ENCODE results near the gene TLK1. TPM values are rescaled to one million over a fixed set of nuclear protein-coding genes. Genes with fewer than 3 reads are reported as not detected.

Gene TLK1
- total RNA-seq, 2 donors from 2014 or later = 54.5 to 64.0 TPM

DNA sequence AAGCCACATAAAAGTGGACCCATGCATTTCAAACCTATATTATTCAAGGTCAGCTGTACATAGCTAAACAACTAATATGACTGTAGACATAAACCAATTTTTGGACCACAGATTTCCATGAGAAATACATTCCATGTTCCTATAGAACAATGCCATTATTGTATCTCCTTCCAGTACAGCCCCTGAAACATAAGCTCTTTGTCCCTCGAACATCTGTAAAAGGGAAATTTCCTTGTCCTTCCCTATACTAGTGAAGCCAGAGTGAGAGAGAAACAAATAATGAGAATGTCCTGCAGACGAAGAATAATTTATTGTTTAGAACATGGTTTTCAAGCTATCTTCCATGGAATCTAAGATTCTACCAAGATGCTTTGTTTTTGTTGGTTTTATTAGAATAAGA is 156.3 kb downstream of the TLK1 start:
- Mint-ChIP-seq H3K9me3 (no peaks in the 10 kb centered on the region), H3K4me1 (peaks cover 7% of the 10 kb centered on the region), H3K4me3 (no peak overlapping the region), H3K36me3 (ENCODE audit: low read depth) (peaks cover 91% of the 10 kb centered on the region), H3K27ac (no peak overlapping the region), H3K27me3 (no peaks in the 10 kb centered on the region)
- no peak for ATAC-seq (replicated peaks)

DNA sequence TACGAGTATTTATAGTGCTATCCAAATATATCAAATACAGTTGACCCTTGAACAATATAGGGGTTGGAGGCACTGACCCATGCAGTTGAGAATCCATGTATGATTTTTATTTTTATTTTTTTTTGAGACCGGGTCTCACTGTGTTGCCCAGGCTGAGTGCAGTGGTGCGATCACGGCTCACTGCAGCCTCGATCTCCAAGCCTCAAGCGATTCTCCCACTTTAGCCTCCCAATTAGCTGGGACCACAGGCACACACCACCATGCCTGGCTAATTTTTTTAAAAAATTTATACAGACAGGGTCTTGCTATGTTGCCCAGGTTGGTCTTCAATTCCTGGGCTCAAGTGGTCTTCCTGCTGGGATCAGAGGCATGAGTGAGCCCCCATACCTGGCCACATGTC is 161.0 kb downstream of the TLK1 start:
- no peaks in the 10 kb centered on the region for H3K27me3 Mint-ChIP-seq
- H3K4me1 Mint-ChIP-seq = no peaks in the 10 kb centered on the region
- H3K4me3 Mint-ChIP-seq = no peak overlapping the region
- H3K36me3 Mint-ChIP-seq (ENCODE audit: low read depth) = peaks cover 91% of the 10 kb centered on the region
- no peak overlapping the region for H3K27ac Mint-ChIP-seq
- H3K9me3 Mint-ChIP-seq = no peaks in the 10 kb centered on the region
- no peak for ATAC-seq (replicated peaks)

DNA sequence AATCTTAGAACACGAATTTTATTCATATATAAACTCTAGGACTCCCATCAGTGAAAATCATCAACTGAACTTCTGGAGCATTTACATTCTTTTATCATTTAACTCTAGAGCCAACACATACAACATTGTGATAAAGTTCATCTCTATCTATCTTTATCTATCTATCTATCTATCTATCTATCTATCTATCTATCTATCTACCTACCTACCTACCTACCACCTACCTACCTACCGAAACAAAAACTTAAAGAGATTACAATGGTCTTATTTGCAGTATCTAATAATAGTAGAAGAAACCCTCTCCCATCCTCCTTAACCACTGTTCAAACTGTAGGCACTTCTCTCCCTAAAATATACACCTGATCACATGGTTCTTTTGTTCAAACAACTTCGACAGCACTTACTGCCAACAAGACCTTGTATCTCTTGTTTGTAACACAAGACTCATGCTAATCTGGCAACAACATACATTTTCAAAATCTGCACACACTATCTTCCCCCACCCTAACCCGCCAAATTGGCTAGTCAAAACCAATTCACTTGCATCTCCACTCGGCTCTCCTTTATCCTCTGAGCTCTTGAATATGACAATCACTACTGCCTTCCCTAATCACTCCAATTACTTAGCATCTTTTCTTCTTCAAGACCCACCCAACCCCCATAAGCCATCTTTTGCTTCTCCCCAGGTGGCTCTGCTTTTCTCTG is 162.6 kb downstream of the TLK1 start:
- Mint-ChIP-seq H3K9me3 (no peaks in the 10 kb centered on the region), H3K4me3 (no peak overlapping the region), H3K27me3 (no peaks in the 10 kb centered on the region), H3K4me1 (no peaks in the 10 kb centered on the region), H3K27ac (no peak overlapping the region), H3K36me3 (ENCODE audit: low read depth) (peaks cover 91% of the 10 kb centered on the region)
- no peak for ATAC-seq (replicated peaks)

DNA sequence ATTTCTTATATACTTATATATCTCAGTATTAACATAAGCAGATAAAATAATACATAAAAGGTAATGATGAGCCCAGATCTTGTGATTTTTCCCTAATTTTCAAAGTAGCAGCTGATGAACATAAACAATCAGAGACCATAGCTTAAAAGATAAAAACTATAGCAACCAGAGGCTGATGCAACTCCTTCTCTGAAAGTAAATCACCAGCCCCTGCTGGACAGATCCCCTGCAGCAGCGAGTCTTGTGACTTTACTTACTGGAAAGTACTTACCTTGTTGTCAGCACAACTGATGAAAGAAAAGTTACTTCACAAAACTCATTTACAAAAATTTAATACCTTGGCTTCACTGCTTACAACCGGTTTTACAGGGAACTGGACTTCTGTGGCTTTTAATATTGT is 164.4 kb downstream of the TLK1 start:
- H3K36me3 Mint-ChIP-seq (ENCODE audit: low read depth) = peaks cover 91% of the 10 kb centered on the region
- no peaks in the 10 kb centered on the region for H3K9me3 Mint-ChIP-seq
- no peak overlapping the region for H3K4me3 Mint-ChIP-seq
- H3K4me1 Mint-ChIP-seq = no peaks in the 10 kb centered on the region
- ATAC-seq (replicated peaks) = no peak
- H3K27me3 Mint-ChIP-seq = no peaks in the 10 kb centered on the region
- no peak overlapping the region for H3K27ac Mint-ChIP-seq

DNA sequence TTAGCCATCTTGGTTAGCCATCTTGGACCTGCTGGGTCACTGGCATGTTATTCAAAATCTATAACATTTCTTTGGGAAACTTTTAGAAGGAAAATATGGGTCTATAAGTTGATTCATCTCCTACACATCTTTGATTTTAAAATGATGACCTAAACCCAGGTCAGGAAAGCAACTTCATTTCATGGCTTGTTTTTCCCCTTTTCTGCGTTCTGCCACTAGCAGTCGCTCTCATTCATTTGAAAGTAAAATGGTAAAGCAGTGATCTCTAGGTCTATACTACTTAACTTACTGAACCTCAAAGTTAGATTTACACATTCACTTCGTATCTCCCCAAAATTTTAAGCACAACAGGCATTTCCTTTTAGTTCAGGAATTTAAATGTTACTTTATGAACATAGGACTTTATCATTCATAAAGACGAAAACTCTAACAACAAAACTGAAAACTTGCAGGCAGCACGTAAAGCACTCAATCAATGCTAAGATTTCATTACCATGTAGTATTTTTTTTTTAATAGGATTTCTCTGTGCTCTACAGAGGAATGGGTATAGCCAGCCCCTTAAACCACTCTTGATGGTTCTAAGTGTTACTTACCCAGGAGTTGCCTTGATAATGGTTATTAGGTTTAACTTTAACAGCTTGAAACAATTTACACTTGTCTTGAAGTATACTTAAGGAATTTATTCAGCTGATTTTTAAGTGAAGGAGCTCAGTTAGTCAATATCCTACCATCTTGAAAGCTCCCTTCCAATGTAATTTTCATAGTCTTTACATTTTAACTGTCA is 169.1 kb downstream of the TLK1 start:
- H3K27me3 Mint-ChIP-seq = no peaks in the 10 kb centered on the region
- no peaks in the 10 kb centered on the region for H3K9me3 Mint-ChIP-seq
- ATAC-seq (replicated peaks) = no peak
- peaks cover 73% of the 10 kb centered on the region for H3K36me3 Mint-ChIP-seq (ENCODE audit: low read depth)
- no peak overlapping the region for H3K27ac Mint-ChIP-seq
- no peak overlapping the region for H3K4me3 Mint-ChIP-seq
- H3K4me1 Mint-ChIP-seq = no peaks in the 10 kb centered on the region

DNA sequence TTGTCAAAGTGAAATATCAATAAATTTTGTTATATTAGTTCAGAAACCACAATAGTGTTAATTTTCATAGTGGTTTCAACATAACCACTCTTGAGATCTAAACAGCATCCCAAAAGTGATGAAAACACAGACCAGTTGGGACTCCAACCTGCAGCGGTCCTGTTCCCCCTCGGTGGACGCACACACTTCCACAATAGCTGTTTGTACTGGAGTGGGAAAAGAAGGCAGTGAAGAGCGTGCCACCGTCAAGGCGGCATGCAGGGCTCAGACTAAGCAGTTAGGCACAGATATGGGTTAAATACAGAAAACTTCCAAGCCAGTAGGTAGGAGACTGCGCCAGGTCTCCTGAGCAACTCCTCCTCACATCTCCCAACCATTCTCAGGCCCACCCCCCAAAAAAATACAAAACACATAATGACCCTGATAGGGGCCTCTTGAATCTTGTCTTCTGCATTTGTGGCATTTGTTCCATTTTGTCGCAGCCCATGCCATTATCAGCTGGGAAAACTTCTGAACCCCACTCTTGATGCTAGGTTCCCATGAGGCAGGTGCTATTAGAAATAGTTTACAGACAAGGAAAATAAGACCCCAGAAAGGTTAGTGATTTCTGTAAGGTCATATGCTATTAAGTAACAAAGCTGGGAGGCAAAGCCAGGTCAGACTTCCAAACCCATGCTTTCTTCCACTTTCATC is 174.0 kb downstream of the TLK1 start:
- H3K36me3 Mint-ChIP-seq (ENCODE audit: low read depth) = peaks cover 24% of the 10 kb centered on the region
- H3K27ac Mint-ChIP-seq = no peak overlapping the region
- no peak for ATAC-seq (replicated peaks)
- no peaks in the 10 kb centered on the region for H3K27me3 Mint-ChIP-seq
- H3K4me3 Mint-ChIP-seq = no peak overlapping the region
- H3K9me3 Mint-ChIP-seq = no peaks in the 10 kb centered on the region
- peaks cover 7% of the 10 kb centered on the region for H3K4me1 Mint-ChIP-seq

DNA sequence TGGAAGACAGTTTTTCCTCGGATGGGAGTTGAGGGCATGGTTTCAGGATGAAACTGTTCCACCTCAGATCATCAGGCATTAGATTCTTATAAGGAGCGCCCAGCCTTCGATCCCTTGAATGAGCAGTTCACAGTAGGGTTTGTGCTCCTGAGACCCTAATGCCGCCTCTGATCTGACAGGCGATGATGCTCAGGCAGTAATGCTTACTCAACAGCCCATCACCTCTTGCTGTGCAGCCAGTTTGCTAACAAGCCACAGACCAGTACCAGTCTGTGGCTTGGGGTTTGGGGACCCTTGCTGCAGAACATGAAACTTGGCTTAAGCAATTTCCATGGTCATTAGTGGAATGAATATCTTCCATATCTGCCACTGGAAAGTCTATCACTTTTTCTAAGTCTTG is 175.3 kb downstream of the TLK1 start:
- Mint-ChIP-seq H3K27me3 (no peaks in the 10 kb centered on the region), H3K36me3 (ENCODE audit: low read depth) (peaks cover 11% of the 10 kb centered on the region), H3K4me1 (peaks cover 7% of the 10 kb centered on the region), H3K4me3 (no peak overlapping the region), H3K27ac (no peak overlapping the region), H3K9me3 (no peaks in the 10 kb centered on the region)
- ATAC-seq (replicated peaks) = no peak

DNA sequence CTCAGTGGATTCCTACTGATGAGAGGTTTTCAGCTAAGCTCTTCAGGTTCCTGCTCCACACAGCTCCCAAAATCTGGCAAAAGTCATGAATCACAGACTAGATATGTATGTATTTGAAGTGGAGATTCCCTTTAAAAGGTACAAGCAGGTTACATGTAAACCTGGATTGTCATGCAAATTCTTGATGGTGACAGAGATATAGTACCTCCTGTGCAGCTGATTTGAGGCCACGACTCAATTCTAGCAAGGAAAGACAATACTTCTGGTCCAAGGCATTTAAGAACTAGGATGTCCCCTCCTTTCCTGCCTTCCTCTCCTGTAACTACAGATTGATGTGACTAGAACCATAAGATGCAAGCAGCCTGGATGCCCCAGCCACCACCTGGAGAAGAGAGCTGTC is 176.6 kb downstream of the TLK1 start:
- Mint-ChIP-seq H3K4me3 (no peak overlapping the region), H3K36me3 (ENCODE audit: low read depth) (no peaks in the 10 kb centered on the region), H3K9me3 (no peaks in the 10 kb centered on the region), H3K4me1 (peaks cover 7% of the 10 kb centered on the region), H3K27me3 (no peaks in the 10 kb centered on the region), H3K27ac (no peak overlapping the region)
- no peak for ATAC-seq (replicated peaks)

DNA sequence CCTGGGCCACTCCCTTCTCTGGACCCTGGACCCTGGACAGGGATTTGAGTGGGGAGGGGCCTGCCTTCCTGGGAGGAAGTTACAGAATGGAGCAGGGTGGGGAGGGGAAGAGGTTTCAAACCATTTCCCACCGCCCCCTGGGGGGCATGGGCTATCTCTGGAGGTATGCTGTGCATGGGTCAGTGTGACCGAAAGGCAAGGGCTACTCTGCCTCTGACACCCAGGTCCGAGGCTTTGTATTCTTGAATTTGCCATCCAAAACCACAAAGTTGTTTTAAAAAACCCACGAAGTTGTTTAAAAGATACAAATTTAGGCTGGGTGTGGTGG is 184.8 kb downstream of the TLK1 start:
- Mint-ChIP-seq H3K9me3 (no peaks in the 10 kb centered on the region), H3K4me3 (no peak overlapping the region), H3K27ac (no peak overlapping the region), H3K4me1 (peaks cover 7% of the 10 kb centered on the region), H3K27me3 (no peaks in the 10 kb centered on the region), H3K36me3 (ENCODE audit: low read depth) (no peaks in the 10 kb centered on the region)
- no peak for ATAC-seq (replicated peaks)

DNA sequence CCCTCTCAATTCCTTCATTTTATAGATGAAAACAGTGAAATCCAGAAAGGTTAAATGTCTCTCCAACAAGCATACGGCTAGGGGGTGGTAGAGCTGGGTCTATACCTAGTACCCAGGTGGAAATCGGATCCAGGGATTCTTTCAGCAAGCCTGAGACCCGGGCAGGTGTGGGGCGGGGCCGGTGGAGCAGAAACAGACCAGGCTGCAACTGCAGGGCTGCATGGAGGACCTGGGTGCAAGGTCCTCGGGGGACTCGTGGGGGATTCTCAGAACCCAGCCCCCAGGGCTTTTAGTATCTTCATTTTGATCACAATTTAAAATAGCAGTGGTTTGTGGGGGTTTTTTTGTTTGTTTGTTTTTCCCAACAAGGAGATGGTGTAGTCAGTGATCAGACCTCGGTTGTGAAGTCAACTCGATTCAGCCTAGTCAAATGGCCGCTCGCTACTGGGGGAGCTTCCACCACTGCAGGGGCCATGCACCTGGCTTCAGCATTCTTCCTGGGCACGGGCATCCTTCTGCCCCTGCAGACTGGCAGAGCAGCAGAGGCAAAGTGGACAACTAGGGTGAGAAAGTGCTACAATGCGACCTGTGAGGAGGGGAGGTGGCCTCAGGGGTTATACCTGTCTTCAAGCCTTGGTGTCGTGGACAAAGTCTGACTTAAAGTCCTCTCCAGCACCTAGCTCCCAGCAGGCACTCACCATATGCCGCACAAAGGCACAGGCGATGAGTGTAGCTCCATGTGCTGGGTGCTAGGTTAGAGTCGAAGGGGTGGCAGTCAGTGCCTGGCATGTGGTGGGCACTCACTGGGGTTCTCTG is 185.4 kb downstream of the TLK1 start:
- Mint-ChIP-seq H3K36me3 (ENCODE audit: low read depth) (no peaks in the 10 kb centered on the region), H3K27ac (no peak overlapping the region), H3K4me1 (peaks cover 7% of the 10 kb centered on the region), H3K27me3 (no peaks in the 10 kb centered on the region), H3K9me3 (no peaks in the 10 kb centered on the region), H3K4me3 (no peak overlapping the region)
- ATAC-seq (replicated peaks) = no peak

DNA sequence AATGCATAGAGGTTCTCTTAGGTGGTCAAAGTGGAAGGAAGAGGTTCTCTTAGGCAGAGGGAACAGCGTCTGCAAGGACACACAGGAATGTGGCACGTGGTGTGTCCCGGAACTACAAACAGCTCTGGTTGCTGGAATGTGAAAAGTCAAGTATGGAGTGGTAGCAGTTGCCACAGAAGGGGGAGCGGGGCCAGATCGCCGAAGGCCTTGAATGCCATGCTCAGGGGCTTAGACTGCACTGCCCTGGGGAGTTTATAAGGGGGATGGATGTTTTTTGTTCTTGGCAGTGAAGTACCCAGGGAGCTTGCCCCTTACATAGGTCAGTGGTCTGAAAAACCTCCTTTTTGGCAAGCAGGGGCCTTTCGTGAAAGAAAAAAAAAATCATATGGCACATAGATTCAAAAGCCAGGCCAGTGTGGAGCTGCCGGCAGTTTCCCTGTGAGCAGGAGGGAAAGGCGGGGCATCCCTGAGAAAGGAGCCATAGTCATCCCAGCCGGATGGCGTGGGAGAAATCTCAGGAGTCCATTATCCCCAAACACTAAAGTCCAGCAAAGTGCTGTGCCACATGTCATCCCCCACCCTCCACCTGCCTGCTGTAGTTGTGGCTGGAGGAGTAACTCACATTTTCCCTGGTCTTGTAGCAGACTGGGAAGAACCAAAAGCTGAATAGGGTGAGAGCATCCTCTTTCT is 186.2 kb downstream of the TLK1 start:
- H3K9me3 Mint-ChIP-seq = no peaks in the 10 kb centered on the region
- ATAC-seq (replicated peaks) = no peak
- peak overlapping the region; percentile 75 for H3K4me3 Mint-ChIP-seq
- H3K4me1 Mint-ChIP-seq = peaks cover 7% of the 10 kb centered on the region
- H3K27ac Mint-ChIP-seq = no peak overlapping the region
- H3K36me3 Mint-ChIP-seq (ENCODE audit: low read depth) = no peaks in the 10 kb centered on the region
- H3K27me3 Mint-ChIP-seq = no peaks in the 10 kb centered on the region

DNA sequence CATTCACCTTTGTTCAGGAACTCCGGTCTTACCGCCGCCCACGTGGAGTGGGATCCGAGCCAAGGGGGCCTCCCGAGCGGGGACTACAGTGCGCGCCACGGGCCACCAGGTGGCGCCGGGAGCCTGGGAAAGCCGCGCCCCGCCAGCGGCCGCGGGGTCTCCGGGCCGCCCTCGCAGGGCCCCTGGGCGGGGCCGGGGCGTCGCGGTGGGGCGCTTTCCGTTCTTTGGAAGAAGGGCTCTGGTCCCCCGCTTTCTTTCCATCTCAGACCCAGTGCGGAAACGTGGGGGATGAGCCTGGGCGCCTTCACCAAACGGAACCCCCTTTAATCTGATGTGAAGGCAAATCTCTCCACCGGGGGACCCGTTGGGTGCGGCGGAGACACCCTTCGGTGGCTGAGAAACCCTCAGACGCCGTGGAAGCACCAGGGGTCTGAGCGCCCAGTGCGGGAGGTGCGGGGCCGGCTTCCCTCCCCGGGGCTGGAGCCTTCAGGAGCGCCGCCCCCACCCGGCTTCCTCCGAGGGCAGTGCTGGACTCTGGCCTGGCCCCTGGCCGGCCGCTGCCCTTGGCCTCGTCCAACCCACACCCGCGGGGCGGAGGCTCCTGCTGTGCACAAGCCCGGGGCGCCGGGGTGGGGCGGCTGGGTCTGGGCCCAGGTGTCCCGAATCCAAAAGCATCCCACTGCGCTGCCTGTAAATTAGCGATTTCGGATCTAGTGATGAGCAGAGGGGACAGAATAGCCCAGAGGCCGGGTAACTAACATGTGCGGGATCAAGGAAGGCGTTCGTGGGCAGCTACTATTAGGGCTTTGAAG is 187.0 kb downstream of the TLK1 start:
- H3K27me3 Mint-ChIP-seq = no peaks in the 10 kb centered on the region
- H3K27ac Mint-ChIP-seq = peak overlapping the region; percentile 83
- ATAC-seq (replicated peaks) = peak; percentile 96
- H3K9me3 Mint-ChIP-seq = no peaks in the 10 kb centered on the region
- peak overlapping the region; percentile 75 for H3K4me3 Mint-ChIP-seq
- peaks cover 2% of the 10 kb centered on the region for H3K36me3 Mint-ChIP-seq (ENCODE audit: low read depth)
- peaks cover 7% of the 10 kb centered on the region for H3K4me1 Mint-ChIP-seq

DNA sequence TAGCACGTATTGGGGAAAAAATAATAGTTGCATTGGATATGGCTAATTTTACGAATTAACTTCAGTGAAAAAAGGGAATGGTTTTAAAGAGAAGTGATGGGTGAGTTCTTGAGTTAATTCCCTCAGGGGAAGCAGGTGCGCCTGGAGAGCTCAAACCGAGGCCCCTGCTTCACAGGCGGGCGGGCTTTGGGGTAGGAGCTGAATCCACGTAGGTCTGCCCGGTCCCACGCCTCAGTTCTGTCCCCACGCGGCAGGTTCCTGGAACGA is 187.5 kb downstream of the TLK1 start:
- Mint-ChIP-seq H3K4me1 (peaks cover 7% of the 10 kb centered on the region), H3K27ac (peak overlapping the region; percentile 83), H3K4me3 (peak overlapping the region; percentile 75), H3K9me3 (no peaks in the 10 kb centered on the region), H3K27me3 (no peaks in the 10 kb centered on the region), H3K36me3 (ENCODE audit: low read depth) (peaks cover 8% of the 10 kb centered on the region)
- no peak for ATAC-seq (replicated peaks)

Data from activated T-helper 17 cell treated with anti-CD3 and anti-CD28 coated beads, Interleukin-2, amount 50 U/mL, for 72 hours (primary cell).